HEK293 (cell line): ENCODE measurements around the gene LRRN2.

ENCODE experiments used
- CTCF ChIA-PET: fragments of 350-600 bp; formaldehyde crosslinking; extraction: SDS; loops from one replicate; lab custom pipeline; 2021; ENCODE audit warnings: antibody characterized with exemption; lab: Yijun Ruan, JAX
- POLR2A ChIA-PET: fragments of 300-600 bp; formaldehyde crosslinking; extraction: SDS; loops from one replicate; lab custom pipeline; 2020; ENCODE audit warnings: antibody characterized with exemption, inconsistent platforms; lab: Yijun Ruan, JAX
- H3K27ac ChIP-seq: fragments of 200-500 bp; sonication (Bioruptor generic); 2 replicates; pipeline ENCODE4 v1.5.1; 2014; ENCODE audit warnings: low read depth, low read length, control low read depth, inconsistent platforms; ENCODE audit errors: extremely low read depth
- H3K36me3 ChIP-seq, 2 experiments: fragments of 200-500 bp in 1 of 2; sonication (Bioruptor generic) in 1 of 2; 1 replicate in 1 of 2; 2 replicates in 1 of 2; pipeline ENCODE4 v1.5.1; 2014 to 2017; ENCODE audit warnings: inconsistent platforms in 2 of 2, low read length in 2 of 2; ENCODE audit not compliant: control insufficient read depth in 2 of 2, insufficient read depth in 1 of 2
- H3K4me1 ChIP-seq: fragments of 200-500 bp; sonication (Bioruptor generic); 2 replicates; pipeline ENCODE4 v1.5.1; 2014; ENCODE audit warnings: mild to moderate bottlenecking, low read length, inconsistent platforms; ENCODE audit not compliant: control insufficient read depth, insufficient read depth
- H3K4me3 ChIP-seq: 2 replicates; pipeline ENCODE4 v1.5.1; 2011; ENCODE audit warnings: low read depth, mild to moderate bottlenecking, control low read depth, low read length, moderate library complexity
- H3K9me3 ChIP-seq: fragments of 200-500 bp; sonication (Bioruptor generic); 2 replicates; pipeline ENCODE4 v1.5.1; 2014; ENCODE audit warnings: low read depth, low read length, inconsistent platforms; ENCODE audit not compliant: control insufficient read depth, insufficient read depth
- FEZF1 ChIP-seq: fragments of 450-650 bp; formaldehyde crosslinking; IDR thresholded peaks from 2 replicates; pipeline ENCODE4 v1.5.1; 2016; ENCODE audit warnings: missing biosample characterization, missing genetic modification characterization
- GLIS1 ChIP-seq: fragments of 450-650 bp; formaldehyde crosslinking; IDR thresholded peaks from 2 replicates; pipeline ENCODE4 v1.5.1; 2016; ENCODE audit warnings: missing biosample characterization, missing genetic modification characterization
- KLF9 ChIP-seq: fragments of 450-650 bp; formaldehyde crosslinking; IDR thresholded peaks from 2 replicates; pipeline ENCODE4 v1.5.1; 2016; ENCODE audit warnings: missing biosample characterization, missing genetic modification characterization, low read depth
- MZF1 ChIP-seq: fragments of 450-650 bp; formaldehyde crosslinking; IDR thresholded peaks from 2 replicates; pipeline ENCODE4 v1.5.1; 2017; ENCODE audit warnings: missing biosample characterization, missing genetic modification characterization, borderline replicate concordance
- PRDM10 ChIP-seq: fragments of 450-650 bp; formaldehyde crosslinking; IDR thresholded peaks from 2 replicates; pipeline ENCODE4 v1.5.1; 2016; ENCODE audit warnings: missing biosample characterization, missing genetic modification characterization
- SCRT2 ChIP-seq: fragments of 450-650 bp; formaldehyde crosslinking; IDR thresholded peaks from 2 replicates; pipeline ENCODE4 v1.5.1; 2016; ENCODE audit warnings: missing biosample characterization, missing genetic modification characterization
- TCF7L2 ChIP-seq: IDR thresholded peaks from 2 replicates; pipeline ENCODE4 v1.6.1; 2011; ENCODE audit warnings: low read depth, mild to moderate bottlenecking, inconsistent platforms, low read length, moderate library complexity, borderline replicate concordance
- TSHZ1 ChIP-seq: fragments of 450-650 bp; formaldehyde crosslinking; IDR thresholded peaks from 2 replicates; pipeline ENCODE4 v1.5.1; 2016; ENCODE audit warnings: missing biosample characterization, missing genetic modification characterization, borderline replicate concordance
- ZFP69B ChIP-seq: fragments of 450-650 bp; formaldehyde crosslinking; IDR thresholded peaks from 2 replicates; pipeline ENCODE4 v1.5.1; 2016; ENCODE audit warnings: missing biosample characterization, missing genetic modification characterization
- ZIC2 ChIP-seq: fragments of 450-650 bp; formaldehyde crosslinking; IDR thresholded peaks from 2 replicates; pipeline ENCODE4 v1.5.1; 2016; ENCODE audit warnings: missing biosample characterization, missing genetic modification characterization
- ZNF148 ChIP-seq: fragments of 450-650 bp; formaldehyde crosslinking; IDR thresholded peaks from 2 replicates; pipeline ENCODE4 v1.5.0; 2017; ENCODE audit warnings: missing biosample characterization, missing genetic modification characterization, borderline replicate concordance
- ZNF155 ChIP-seq: fragments of 450-650 bp; formaldehyde crosslinking; IDR thresholded peaks from 2 replicates; pipeline ENCODE4 v1.5.1; 2016; ENCODE audit warnings: missing biosample characterization, missing genetic modification characterization
- ZNF169 ChIP-seq: fragments of 450-650 bp; formaldehyde crosslinking; IDR thresholded peaks from 2 replicates; pipeline ENCODE4 v1.5.1; 2016; ENCODE audit warnings: missing biosample characterization, missing genetic modification characterization
- ZNF174 ChIP-seq: fragments of 450-650 bp; formaldehyde crosslinking; IDR thresholded peaks from 2 replicates; pipeline ENCODE4 v1.5.0; 2017; ENCODE audit warnings: missing biosample characterization, mild to moderate bottlenecking, missing genetic modification characterization
- ZNF175 ChIP-seq: fragments of 450-650 bp; formaldehyde crosslinking; IDR thresholded peaks from 2 replicates; pipeline ENCODE4 v1.5.1; 2016; ENCODE audit warnings: missing biosample characterization, missing genetic modification characterization
- ZNF18 ChIP-seq: fragments of 450-650 bp; formaldehyde crosslinking; IDR thresholded peaks from 2 replicates; pipeline ENCODE4 v1.5.1; 2016; ENCODE audit warnings: missing biosample characterization, missing genetic modification characterization
- ZNF2 ChIP-seq: fragments of 450-650 bp; formaldehyde crosslinking; IDR thresholded peaks from 2 replicates; pipeline ENCODE4 v1.5.1; 2016; ENCODE audit warnings: missing biosample characterization, missing genetic modification characterization
- ZNF223 ChIP-seq: fragments of 450-650 bp; formaldehyde crosslinking; IDR thresholded peaks from 2 replicates; pipeline ENCODE4 v1.5.1; 2016; ENCODE audit warnings: missing biosample characterization, missing genetic modification characterization
- ZNF23 ChIP-seq: fragments of 450-650 bp; formaldehyde crosslinking; IDR thresholded peaks from 2 replicates; pipeline ENCODE4 v1.5.1; 2016; ENCODE audit warnings: missing biosample characterization, missing genetic modification characterization, borderline replicate concordance
- ZNF324 ChIP-seq: fragments of 450-650 bp; formaldehyde crosslinking; IDR thresholded peaks from 2 replicates; pipeline ENCODE4 v1.5.1; 2016; ENCODE audit warnings: missing biosample characterization, missing genetic modification characterization
- ZNF514 ChIP-seq: fragments of 450-650 bp; formaldehyde crosslinking; IDR thresholded peaks from 2 replicates; pipeline ENCODE4 v1.5.1; 2016; ENCODE audit warnings: missing biosample characterization, missing genetic modification characterization
- ZNF776 ChIP-seq: fragments of 450-650 bp; formaldehyde crosslinking; IDR thresholded peaks from 2 replicates; pipeline ENCODE4 v1.5.0; 2017; ENCODE audit warnings: missing biosample characterization, missing genetic modification characterization, borderline replicate concordance
- ZSCAN30 ChIP-seq: fragments of 450-650 bp; IDR thresholded peaks from 2 replicates; pipeline ENCODE4 v1.5.1; 2018; ENCODE audit warnings: missing biosample characterization, mild to moderate bottlenecking, missing genetic modification characterization, moderate library complexity

LRRN2 gene

GRCh38 chr1:204652497-204652896 lies 33.0 kb downstream of the LRRN2 start:
- ChIA-PET POLR2A (interaction anchor here (0.7 kb wide), 1 partner anchor 111 kb away, joined by 4 read pairs; no protein-coding TSS in a partner anchor), CTCF (interaction anchor here (0.6 to 1.5 kb wide), 4 partner anchors 38 to 154 kb away, joined by 3 to 4 read pairs (median 3); no protein-coding TSS in a partner anchor)
- Histone ChIP-seq H3K9me3 (no peaks in the 10 kb centered on the region), H3K4me3 (no peak overlapping the region), H3K4me1 (peaks cover 3% of the 10 kb centered on the region; the same call in 1 of the 2 replicates), H3K36me3 (no peaks in the 10 kb centered on the region), H3K27ac (no peak overlapping the region)
- TF ChIP-seq GLIS1 (tag by site-specific recombination) (peak; percentile 84), ZNF148 (no peak)

- ChIA-PET CTCF (interaction anchor here (0.8 to 1.6 kb wide), 6 partner anchors 86 to 155 kb away, joined by 3 to 5 read pairs (median 3); no protein-coding TSS in a partner anchor), POLR2A (interaction anchor here (0.7 kb wide), 1 partner anchor 112 kb away, joined by 4 read pairs; no protein-coding TSS in a partner anchor)
- Histone ChIP-seq H3K9me3 (no peaks in the 10 kb centered on the region), H3K4me3 (no peak overlapping the region), H3K4me1 (peaks cover 3% of the 10 kb centered on the region; the same call in 1 of the 2 replicates), H3K27ac (no peak overlapping the region), H3K36me3 (no peaks in the 10 kb centered on the region)
- TF ChIP-seq ZNF776 (tag by site-specific recombination) (no peak), PRDM10 (tag by site-specific recombination) (no peak), ZIC2 (peak; percentile 85), ZNF174 (tag by site-specific recombination) (no peak), ZNF175 (tag by site-specific recombination) (no peak), TSHZ1 (tag by site-specific recombination) (no peak), ZSCAN30 (tag by site-specific recombination) (no peak), MZF1 (tag by site-specific recombination) (no peak), ZNF223 (tag by site-specific recombination) (no peak), ZFP69B (tag by site-specific recombination) (no peak), FEZF1 (peak; percentile 8; the same call in 1 of the 2 replicates), ZNF2 (tag by site-specific recombination) (no peak), ZNF514 (no peak), SCRT2 (tag by site-specific recombination) (no peak), ZNF169 (no peak), TCF7L2 (no peak), KLF9 (tag by site-specific recombination) (no peak), ZNF324 (tag by site-specific recombination) (no peak), ZNF155 (tag by site-specific recombination) (no peak), ZNF18 (tag by site-specific recombination) (no peak), ZNF23 (no peak)
These were observed 33.6 kb downstream of the LRRN2 start for GRCh38 chr1:204651843-204652421.
